Transverse colon (tissue), 4 donors: Measurements from ENCODE around the gene FN3K. TPM values are rescaled to one million over a fixed set of nuclear protein-coding genes. Genes with fewer than 3 reads are reported as not detected.
A peak's percentile ranks its signal among the peaks of the same experiment; 100 is the strongest.
"Not testable (repeated sequence)": the region's sequence is repeated elsewhere in the genome, so short reads cannot be mapped to it uniquely, and the experiment has no call there.

Experiments
- DNase-seq: peaks from one replicate; pipeline ENCODE4 v3.0.0-alpha.2; 2019
- H3K27ac ChIP-seq, 4 donors: fragments of 200-600 bp; sonication (generic); 2 replicates each; pipeline ENCODE4 v1.5.1; 2016 to 2018; ENCODE audit warnings: inconsistent platforms in 4 of 4
- H3K27me3 ChIP-seq: fragments of 200-600 bp; sonication (generic); 2 replicates; pipeline ENCODE4 v1.5.1; 2017; ENCODE audit warnings: inconsistent platforms
- H3K36me3 ChIP-seq, 4 donors: fragments of 200-600 bp; sonication (generic); 2 replicates each; pipeline ENCODE4 v1.5.1; 2017 to 2019; ENCODE audit warnings: inconsistent platforms in 4 of 4
- H3K4me1 ChIP-seq, 4 donors: fragments of 200-600 bp; sonication (generic); 2 replicates each; pipeline ENCODE4 v1.5.1; 2017 to 2020; ENCODE audit warnings: inconsistent platforms in 4 of 4
- H3K4me3 ChIP-seq, 4 donors: fragments of 200-600 bp; sonication (generic); 1 replicate in 1 of 4; 2 replicates in 3 of 4; pipeline versions ENCODE4 v1.5.1 to v1.6.1; 2017 to 2019; ENCODE audit warnings: inconsistent platforms in 4 of 4
- H3K9me3 ChIP-seq, 2 donors: fragments of 200-600 bp; sonication (generic); 2 replicates each; pipeline ENCODE4 v1.5.1; 2017 to 2019; ENCODE audit warnings: inconsistent platforms in 2 of 2
- EP300 ChIP-seq: sonication (generic); formaldehyde crosslinking; IDR thresholded peaks from one replicate; pipeline ENCODE4 v1.6.1; 2017; ENCODE audit warnings: antibody characterized with exemption, low read depth
- POLR2A ChIP-seq: fragments of 450-650 bp; IDR thresholded peaks from one replicate; pipeline ENCODE4 v1.6.1; 2016; ENCODE audit warnings: antibody characterized with exemption, mild to moderate bottlenecking, moderate library complexity
- POLR2AphosphoS5 ChIP-seq, 3 donors: sonication (generic); formaldehyde crosslinking; IDR thresholded peaks; one replicate each; pipeline ENCODE4 v1.6.1; 2016; ENCODE audit warnings: antibody characterized with exemption in 3 of 3
- whole genome bisulfite sequencing, 2 donors: methylation state at CpG; one replicate each; pipeline ENCODE4 v1.1.5; 2018; ENCODE audit warnings: low coverage in 1 of 2; 5-methylcytosine and 5-hydroxymethylcytosine counted together
- in situ Hi-C, 4 donors: fragments of 200-750 bp; cut with MboI; loops; one replicate each; pipeline versions ENCODE4 v1.15.0 to v1.15.1; 2017; ENCODE audit warnings: low sequenced_read_pairs in 3 of 4, low pct_ligation_motif_present in 1 of 4, low pct_unique_long_range_greater_than_20kb in 1 of 4
- intact Hi-C: fragments of 100-400 bp; cut with DNase I; formaldehyde crosslinking; loops from one replicate; pipeline ENCODE4 v1.15.1; 2023; ENCODE audit warnings: low total_unique reads
- total RNA-seq, 4 donors: library from RNA; depleted of rRNA; stranded (reverse); fragments of >200 nt; gene quantifications; one replicate each; pipeline ENCODE4 v1.1.0, GENCODE V29; 2016
- TF ChIP-seq, protein P1 (sequence below), 5 experiments: fragments of 200-600 bp in 3 of 5; fragments of 450-650 bp in 2 of 5; sonication (generic) in 3 of 5; IDR thresholded peaks; 1 replicate in 2 of 5; 2 replicates in 3 of 5; pipeline ENCODE4 v1.5.1; 2016 to 2017; ENCODE audit warnings: antibody characterized with exemption in 5 of 5, inconsistent platforms in 3 of 5, mild to moderate bottlenecking in 2 of 5, moderate library complexity in 1 of 5

FN3K gene
- total RNA-seq, 4 donors from 2014 or later: 11.2 to 33.0 (median 26.2) TPM

DNA sequence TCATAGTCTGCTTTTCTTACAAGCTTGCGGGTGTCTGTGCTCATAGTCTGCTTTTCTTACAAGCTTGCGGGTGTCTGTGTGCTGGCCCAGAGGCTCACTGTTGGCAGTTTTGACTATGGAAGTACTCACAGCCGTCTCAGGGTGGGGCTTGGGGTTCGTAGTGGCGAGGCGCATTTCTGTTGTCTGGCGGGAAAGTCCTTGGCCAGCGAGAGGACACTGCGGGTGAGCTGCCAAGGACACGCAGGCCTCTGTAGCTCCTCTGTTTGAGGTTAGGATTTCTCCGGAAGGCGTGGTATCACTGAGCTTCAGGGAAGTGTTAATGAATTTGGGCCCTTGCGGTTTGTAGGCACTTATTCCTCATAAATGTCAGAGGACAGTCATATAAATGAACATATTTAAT, 30.0 kb downstream of the FN3K start:
- H3K4me3 ChIP-seq: no peak overlapping the region
- intact Hi-C loops (no loop called here), in situ Hi-C loops (loop anchor here in 3 of 4 donors (10.0 to 25.0 kb wide), 3 partner anchors 101 to 111 kb away; no protein-coding TSS in a partner anchor)
- no peaks in the 10 kb centered on the region for H3K36me3 ChIP-seq
- DNase-seq: no peak
- H3K27me3 ChIP-seq: no peaks in the 10 kb centered on the region
- 40 to 69% methylated on average over 1 to 12 of the region's 13 CpGs for WGBS, 2 donors
- peaks cover 0 to 20% (median 0%) of the 10 kb centered on the region in 4 donors for H3K4me1 ChIP-seq
- no peak overlapping the region for H3K27ac ChIP-seq
- no peaks in the 10 kb centered on the region for H3K9me3 ChIP-seq
- no peak for TF ChIP-seq POLR2AphosphoS5 (IDR thresholded peaks at IDR 0.05)
- TF ChIP-seq POLR2A: no peak
- TF ChIP-seq EP300: no peak
- TF ChIP-seq, protein P1, sequence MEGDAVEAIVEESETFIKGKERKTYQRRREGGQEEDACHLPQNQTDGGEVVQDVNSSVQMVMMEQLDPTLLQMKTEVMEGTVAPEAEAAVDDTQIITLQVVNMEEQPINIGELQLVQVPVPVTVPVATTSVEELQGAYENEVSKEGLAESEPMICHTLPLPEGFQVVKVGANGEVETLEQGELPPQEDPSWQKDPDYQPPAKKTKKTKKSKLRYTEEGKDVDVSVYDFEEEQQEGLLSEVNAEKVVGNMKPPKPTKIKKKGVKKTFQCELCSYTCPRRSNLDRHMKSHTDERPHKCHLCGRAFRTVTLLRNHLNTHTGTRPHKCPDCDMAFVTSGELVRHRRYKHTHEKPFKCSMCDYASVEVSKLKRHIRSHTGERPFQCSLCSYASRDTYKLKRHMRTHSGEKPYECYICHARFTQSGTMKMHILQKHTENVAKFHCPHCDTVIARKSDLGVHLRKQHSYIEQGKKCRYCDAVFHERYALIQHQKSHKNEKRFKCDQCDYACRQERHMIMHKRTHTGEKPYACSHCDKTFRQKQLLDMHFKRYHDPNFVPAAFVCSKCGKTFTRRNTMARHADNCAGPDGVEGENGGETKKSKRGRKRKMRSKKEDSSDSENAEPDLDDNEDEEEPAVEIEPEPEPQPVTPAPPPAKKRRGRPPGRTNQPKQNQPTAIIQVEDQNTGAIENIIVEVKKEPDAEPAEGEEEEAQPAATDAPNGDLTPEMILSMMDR (IDR thresholded peaks at IDR 0.05): no peak

- 75 to 77% methylated on average over 8 to 23 of the region's 24 CpGs for WGBS, 2 donors
- H3K27ac ChIP-seq: peak overlapping the region in 1 of 4 donors; percentile 40
- peak; percentile 72 for DNase-seq
- no peaks in the 10 kb centered on the region for H3K27me3 ChIP-seq
- in situ Hi-C loops (loop anchor here in 3 of 4 donors (10.0 to 25.0 kb wide), 3 partner anchors 102 to 112 kb away; no protein-coding TSS in a partner anchor), intact Hi-C loops (no loop called here)
- H3K4me1 ChIP-seq: peaks cover 0 to 21% (median 3%) of the 10 kb centered on the region in 4 donors
- H3K9me3 ChIP-seq: no peaks in the 10 kb centered on the region
- TF ChIP-seq, protein P1 (IDR thresholded peaks at IDR 0.05): peak; percentile 58 to 74 (median 69)
- TF ChIP-seq POLR2AphosphoS5 (IDR thresholded peaks at IDR 0.05): no peak
- H3K4me3 ChIP-seq: no peak overlapping the region
- no peaks in the 10 kb centered on the region for H3K36me3 ChIP-seq
Observed at GRCh38 chr17:82767041-82767754, 31.8 kb downstream of the FN3K start.

DNA sequence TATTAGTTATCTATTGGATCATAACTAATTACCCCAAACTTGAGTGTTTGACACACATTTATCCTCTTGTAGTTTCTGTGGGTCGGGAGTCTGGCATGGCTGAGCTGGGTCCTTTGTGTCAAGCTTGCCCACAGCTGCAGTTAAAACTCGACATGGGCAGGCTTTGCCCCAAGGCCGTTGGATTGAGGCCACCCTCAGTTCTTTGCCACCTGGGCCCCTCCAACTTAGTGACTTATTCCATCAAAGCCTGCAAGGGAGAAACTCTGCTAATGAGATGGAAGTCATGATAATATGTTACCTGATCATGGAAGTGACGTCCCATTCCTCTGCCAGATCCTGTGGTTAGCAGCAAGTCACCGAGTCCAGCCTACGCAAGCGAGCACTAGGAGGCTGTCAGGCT, 33.6 kb downstream of the FN3K start:
- in situ Hi-C loops: loop anchor here in 3 of 4 donors (10.0 to 25.0 kb wide), 3 partner anchors 104 to 114 kb away; no protein-coding TSS in a partner anchor
- no peak overlapping the region for H3K4me3 ChIP-seq
- no peaks in the 10 kb centered on the region for H3K36me3 ChIP-seq
- H3K9me3 ChIP-seq: no peaks in the 10 kb centered on the region
- no peaks in the 10 kb centered on the region for H3K27me3 ChIP-seq
- intact Hi-C loops: no loop called here
- WGBS, 2 donors: 92 to 97% methylated on average over 4 to 7 of the region's 7 CpGs
- no peak overlapping the region for H3K27ac ChIP-seq
- H3K4me1 ChIP-seq: peaks cover 0 to 26% (median 7%) of the 10 kb centered on the region in 4 donors
- TF ChIP-seq POLR2AphosphoS5 (IDR thresholded peaks at IDR 0.05) (no peak), POLR2A (no peak), EP300 (no peak)
- TF ChIP-seq, protein P1 (IDR thresholded peaks at IDR 0.05): no peak
- no peak for DNase-seq

GRCh38 chr17:82772026-82772425, 36.6 kb downstream of the FN3K start:
- no peaks in the 10 kb centered on the region for H3K27me3 ChIP-seq
- 38% methylated on average over 3 of the region's 3 CpGs; no CpG with 5 or more reads in 1 of the 2 donors for WGBS, 2 donors
- peaks cover 7 to 24% (median 9%) of the 10 kb centered on the region in 4 donors for H3K4me1 ChIP-seq
- intact Hi-C loops (loop anchor here (5.0 to 10.0 kb wide), 2 partner anchors 107 to 420 kb away; no protein-coding TSS in a partner anchor), in situ Hi-C loops (loop anchor here in 1 of 4 donors (25.0 kb wide), 1 partner anchor 110 kb away; no protein-coding TSS in a partner anchor)
- peak; percentile 62 for DNase-seq
- TF ChIP-seq POLR2A: no peak
- TF ChIP-seq EP300: peak; percentile 57
- peak in 2 of 3 donors; percentile 59 to 62 for TF ChIP-seq POLR2AphosphoS5 (IDR thresholded peaks at IDR 0.05)
- H3K27ac ChIP-seq: peak overlapping the region; percentile 60 to 71 (median 65)
- no peak overlapping the region for H3K4me3 ChIP-seq
- H3K36me3 ChIP-seq: no peaks in the 10 kb centered on the region
- no peaks in the 10 kb centered on the region for H3K9me3 ChIP-seq

DNA sequence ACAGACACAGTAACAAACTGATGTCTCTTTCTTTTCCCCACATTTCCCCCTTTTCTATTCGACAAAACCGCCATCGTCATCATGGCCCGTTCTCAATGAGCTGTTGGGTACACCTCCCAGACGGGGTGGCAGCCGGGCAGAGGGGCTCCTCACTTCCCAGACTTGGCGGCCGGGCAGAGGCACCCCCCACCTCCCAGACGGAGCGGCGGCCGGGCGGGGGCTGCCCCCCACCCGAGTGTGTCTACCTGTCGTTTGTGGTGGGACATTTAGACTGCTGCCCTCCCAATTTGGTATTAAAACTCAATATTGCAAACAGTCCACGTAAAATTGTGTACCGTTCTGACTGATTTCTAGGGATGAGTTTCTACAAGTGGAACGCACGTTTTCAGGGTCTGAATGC, 39.0 kb downstream of the FN3K start:
- H3K36me3 ChIP-seq, H3K9me3 ChIP-seq, H3K4me3 ChIP-seq, H3K27ac ChIP-seq, DNase-seq, H3K27me3 ChIP-seq: not testable (repeated sequence)
- intact Hi-C loops (loop anchor here (5.0 to 10.0 kb wide), 2 partner anchors 110 to 422 kb away; no protein-coding TSS in a partner anchor), in situ Hi-C loops (loop anchor here in 1 of 4 donors (25.0 kb wide), 1 partner anchor 112 kb away; no protein-coding TSS in a partner anchor)
- H3K4me1 ChIP-seq: peaks cover 7 to 22% (median 9%) of the 10 kb centered on the region in 4 donors
- WGBS, 2 donors: 80 to 84% methylated on average over 2 to 19 of the region's 19 CpGs
